PC-3 (cell line): ENCODE results near the gene MRPL37.

Experiments
- EZH2 ChIP-seq: fragments of 300-600 bp; sonication (generic); IDR thresholded peaks from one replicate; pipeline ENCODE4 v1.6.1; 2017; ENCODE audit warnings: antibody characterized with exemption, mild to moderate bottlenecking, low read length; ENCODE audit not compliant: unreplicated experiment
- EZH2phosphoT487 ChIP-seq: fragments of 300-600 bp; sonication (generic); IDR thresholded peaks from 2 replicates; pipeline ENCODE4 v1.6.1; 2018; ENCODE audit warnings: mild to moderate bottlenecking, antibody characterized with exemption, low read length, borderline replicate concordance
- TF ChIP-seq, protein P1 (sequence below): fragments of 300-600 bp; sonication (generic); conservative IDR thresholded peaks from 2 replicates; pipeline ENCODE4 v1.5.1; 2017; ENCODE audit warnings: antibody characterized with exemption, low read depth, mild to moderate bottlenecking, low read length

DNA sequence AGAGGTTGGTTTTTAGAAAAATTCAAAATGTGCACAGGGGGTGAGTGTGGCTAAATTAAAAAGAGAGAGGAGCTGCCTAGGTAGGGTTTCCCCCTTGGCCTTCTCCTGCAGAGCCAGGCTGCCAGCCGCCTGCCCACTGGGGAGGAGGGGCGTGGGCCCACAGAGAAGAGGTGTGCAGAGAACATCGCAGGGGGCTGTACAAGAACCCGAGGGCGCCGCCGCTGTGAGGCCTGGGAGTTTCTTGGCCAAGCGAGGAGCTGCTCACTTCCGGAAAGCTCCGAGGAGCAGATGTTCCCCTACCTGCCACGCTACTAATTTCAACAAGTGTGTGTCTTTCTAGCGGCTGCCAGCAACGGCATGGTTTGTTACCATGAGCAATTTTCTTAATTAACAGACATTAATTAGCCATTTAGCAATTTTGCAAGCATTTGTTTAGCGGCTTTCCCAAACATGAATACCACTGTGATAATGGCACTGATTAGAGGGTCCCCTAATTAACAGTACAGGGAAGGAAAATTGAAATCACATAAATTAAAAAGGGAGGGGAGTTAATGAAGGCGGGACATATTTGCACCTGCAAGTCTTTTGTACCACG is 59.7 kb downstream of the MRPL37 start:
- TF ChIP-seq, protein P1, sequence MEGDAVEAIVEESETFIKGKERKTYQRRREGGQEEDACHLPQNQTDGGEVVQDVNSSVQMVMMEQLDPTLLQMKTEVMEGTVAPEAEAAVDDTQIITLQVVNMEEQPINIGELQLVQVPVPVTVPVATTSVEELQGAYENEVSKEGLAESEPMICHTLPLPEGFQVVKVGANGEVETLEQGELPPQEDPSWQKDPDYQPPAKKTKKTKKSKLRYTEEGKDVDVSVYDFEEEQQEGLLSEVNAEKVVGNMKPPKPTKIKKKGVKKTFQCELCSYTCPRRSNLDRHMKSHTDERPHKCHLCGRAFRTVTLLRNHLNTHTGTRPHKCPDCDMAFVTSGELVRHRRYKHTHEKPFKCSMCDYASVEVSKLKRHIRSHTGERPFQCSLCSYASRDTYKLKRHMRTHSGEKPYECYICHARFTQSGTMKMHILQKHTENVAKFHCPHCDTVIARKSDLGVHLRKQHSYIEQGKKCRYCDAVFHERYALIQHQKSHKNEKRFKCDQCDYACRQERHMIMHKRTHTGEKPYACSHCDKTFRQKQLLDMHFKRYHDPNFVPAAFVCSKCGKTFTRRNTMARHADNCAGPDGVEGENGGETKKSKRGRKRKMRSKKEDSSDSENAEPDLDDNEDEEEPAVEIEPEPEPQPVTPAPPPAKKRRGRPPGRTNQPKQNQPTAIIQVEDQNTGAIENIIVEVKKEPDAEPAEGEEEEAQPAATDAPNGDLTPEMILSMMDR = no peak
- TF ChIP-seq EZH2 (no peak), EZH2phosphoT487 (no peak)
